ES-I3 (cell line): ENCODE results near the gene KCNJ9.

ENCODE experiments used
- H3K36me3 ChIP-seq: 2 replicates; pipeline ENCODE4 v1.6.1; 2013; ENCODE audit warnings: mild to moderate bottlenecking, low read length, control low read depth, moderate library complexity; ENCODE audit not compliant: insufficient read depth
- H3K4me1 ChIP-seq: 2 replicates; pipeline ENCODE4 v1.6.1; 2013; ENCODE audit warnings: mild to moderate bottlenecking, control low read depth, low read length; ENCODE audit not compliant: insufficient read depth
- H3K9ac ChIP-seq: 2 replicates; pipeline ENCODE4 v1.6.1; 2013; ENCODE audit warnings: low read depth, mild to moderate bottlenecking, low read length, moderate library complexity
- H3K9me3 ChIP-seq: 2 replicates; pipeline ENCODE4 v1.6.1; 2013; ENCODE audit warnings: mild to moderate bottlenecking, low read length, moderate library complexity; ENCODE audit not compliant: control insufficient read depth, insufficient read depth

The KCNJ9 gene

DNA sequence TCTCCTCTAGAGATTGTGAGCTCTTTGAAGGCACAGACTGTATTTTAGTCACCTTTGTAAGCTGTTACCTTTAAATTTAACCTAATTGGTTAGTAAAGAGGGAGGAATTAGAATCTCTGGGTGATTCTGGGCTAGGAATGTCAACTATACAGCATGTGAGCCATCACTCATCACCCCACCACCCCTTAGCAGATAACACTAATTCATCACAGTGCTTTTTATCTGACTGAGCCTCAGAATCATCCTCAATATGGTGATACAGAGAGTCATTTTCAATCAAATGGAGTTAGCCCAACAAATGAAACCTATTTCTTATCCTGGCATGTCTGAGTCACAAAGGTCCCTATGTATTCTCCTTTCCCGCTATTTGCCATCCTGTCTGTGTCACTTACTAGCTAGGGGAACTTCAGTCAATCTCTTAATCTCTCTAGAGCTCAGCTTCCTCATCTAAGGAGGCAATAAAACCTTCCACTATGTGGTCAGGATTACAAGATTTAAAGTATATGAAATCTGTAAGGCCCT is 24.6 kb upstream of the KCNJ9 start:
- Histone ChIP-seq H3K36me3 (no peaks in the 10 kb centered on the region), H3K9me3 (no peaks in the 10 kb centered on the region), H3K9ac (no peak overlapping the region), H3K4me1 (peaks cover 5% of the 10 kb centered on the region)

DNA sequence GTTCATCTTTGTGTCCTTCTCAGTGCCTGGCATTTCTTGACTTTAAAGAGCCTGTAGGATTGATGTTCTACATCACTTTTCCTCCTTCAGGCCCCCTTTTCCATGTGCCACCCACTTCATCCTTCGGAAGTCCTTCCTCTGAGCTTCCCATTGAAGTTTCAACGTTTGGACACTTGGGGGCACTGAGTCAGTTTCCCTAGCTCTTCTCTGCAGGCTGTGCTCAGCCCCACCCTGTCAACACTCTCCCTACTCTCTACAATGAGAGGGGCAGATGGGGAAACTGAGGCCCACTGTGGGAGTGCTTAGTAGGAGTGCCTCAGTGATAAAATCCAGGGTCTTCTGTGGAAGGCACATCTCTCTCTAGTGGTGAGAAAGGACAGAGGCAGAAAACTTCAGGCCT is 23.3 kb upstream of the KCNJ9 start:
- no peak overlapping the region for H3K9ac ChIP-seq
- no peaks in the 10 kb centered on the region for H3K9me3 ChIP-seq
- peaks cover 16% of the 10 kb centered on the region for H3K4me1 ChIP-seq

DNA sequence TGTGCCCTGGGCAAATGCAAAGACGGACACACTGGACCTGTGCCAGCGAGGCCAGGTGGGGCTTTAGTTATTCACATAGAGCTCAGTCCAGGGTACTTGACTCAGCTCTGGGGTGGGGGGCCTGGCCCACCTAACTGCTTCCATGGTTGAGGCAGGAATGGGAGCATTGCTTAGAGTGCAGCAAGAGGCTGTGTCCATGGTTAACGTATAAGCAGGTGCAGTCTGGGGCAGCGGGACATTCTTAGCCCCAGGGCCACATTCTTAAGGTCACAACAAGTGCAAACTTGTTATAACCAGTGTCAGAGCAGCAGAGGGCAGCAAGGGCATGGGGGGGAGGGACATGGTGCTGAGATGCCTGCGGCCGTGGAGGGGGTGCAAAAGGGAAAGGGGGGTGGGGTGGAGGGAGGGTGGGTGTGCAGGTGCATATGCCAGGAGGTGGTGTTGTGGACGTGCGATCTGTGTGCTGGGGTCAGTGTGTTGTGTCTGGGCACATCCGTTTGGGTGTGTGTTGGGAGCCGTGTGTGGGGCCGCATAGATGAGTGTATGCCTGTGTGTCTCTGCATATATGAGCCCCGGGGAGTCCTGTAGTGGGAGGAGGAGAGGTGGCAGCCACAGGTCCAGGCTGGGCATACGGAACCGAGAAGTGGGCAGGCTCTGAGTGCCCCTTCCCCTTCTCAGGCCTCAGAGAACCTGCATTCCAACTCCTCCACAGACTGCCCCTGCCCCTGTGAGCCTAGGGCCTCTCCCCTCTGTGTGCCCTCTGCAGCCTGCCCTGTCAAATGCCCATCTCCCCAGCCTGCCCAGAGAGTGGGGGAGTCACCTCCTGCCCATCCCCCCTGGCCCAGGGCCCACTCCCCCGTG is 19.7 kb upstream of the KCNJ9 start:
- Histone ChIP-seq H3K9ac (no peak overlapping the region), H3K36me3 (no peaks in the 10 kb centered on the region), H3K4me1 (peaks cover 17% of the 10 kb centered on the region), H3K9me3 (no peaks in the 10 kb centered on the region)

More for the DNA sequence above, 23.3 kb upstream of the KCNJ9 start:
- no peaks in the 10 kb centered on the region for H3K36me3 ChIP-seq

DNA sequence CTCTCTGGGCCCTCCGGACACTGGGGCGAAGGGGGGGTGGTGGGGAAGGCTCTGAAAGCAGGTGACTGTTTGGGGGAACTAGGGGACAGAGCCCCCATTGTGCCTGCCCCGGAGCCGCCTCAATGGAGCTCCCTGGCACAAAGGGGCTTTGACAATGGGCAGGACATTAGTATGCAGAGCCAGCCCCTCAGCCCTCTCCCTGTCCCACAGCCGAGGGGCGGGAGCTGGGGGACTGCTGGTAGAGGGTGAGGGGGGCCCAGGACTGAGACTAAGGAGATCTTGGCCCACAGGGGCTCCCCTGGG is 19.2 kb upstream of the KCNJ9 start:
- no peaks in the 10 kb centered on the region for H3K36me3 ChIP-seq
- H3K9ac ChIP-seq = no peak overlapping the region
- peaks cover 22% of the 10 kb centered on the region for H3K4me1 ChIP-seq
- no peaks in the 10 kb centered on the region for H3K9me3 ChIP-seq

DNA sequence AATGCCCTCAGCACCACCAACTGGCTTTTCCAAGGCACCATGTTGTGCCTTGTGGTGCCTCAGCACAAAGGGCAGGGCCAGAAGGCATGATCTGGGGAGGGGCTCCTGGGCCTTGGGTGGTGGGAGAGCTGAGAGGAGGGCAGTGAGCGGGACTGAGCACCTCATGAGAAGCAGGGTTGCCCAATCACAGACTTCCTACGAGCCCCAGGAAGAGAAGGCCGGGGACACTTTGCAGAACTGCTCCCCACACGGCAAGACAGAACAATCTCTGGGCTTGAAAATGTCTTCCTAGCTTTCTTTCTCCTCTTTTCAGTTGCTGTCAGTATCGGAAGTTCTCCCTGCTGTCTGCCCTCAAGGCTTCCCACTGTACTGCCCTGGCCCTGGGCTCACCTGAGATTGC is 18.2 kb upstream of the KCNJ9 start:
- Histone ChIP-seq H3K9ac (no peak overlapping the region), H3K36me3 (no peaks in the 10 kb centered on the region), H3K9me3 (no peaks in the 10 kb centered on the region), H3K4me1 (peaks cover 30% of the 10 kb centered on the region)

DNA sequence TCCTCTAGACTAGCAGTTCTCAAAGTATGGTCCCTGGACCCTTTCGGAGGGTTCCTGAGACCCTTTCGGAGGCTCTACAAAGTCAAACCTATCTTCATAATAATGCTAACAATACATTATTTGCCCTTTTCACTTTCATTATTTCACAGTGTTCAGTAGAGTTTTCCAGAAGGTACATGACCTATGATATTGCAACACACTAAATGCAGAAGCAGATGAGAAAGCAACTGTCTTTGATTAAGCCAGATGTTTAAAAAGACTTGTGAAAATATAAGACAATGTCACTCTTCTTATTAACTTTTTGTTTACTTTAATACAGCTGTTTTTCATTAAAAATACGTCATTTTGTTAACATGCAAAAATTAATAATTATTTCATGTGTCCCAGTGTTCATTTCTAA is 17.2 kb upstream of the KCNJ9 start:
- peaks cover 30% of the 10 kb centered on the region for H3K4me1 ChIP-seq
- no peaks in the 10 kb centered on the region for H3K36me3 ChIP-seq
- H3K9me3 ChIP-seq = no peaks in the 10 kb centered on the region
- no peak overlapping the region for H3K9ac ChIP-seq

DNA sequence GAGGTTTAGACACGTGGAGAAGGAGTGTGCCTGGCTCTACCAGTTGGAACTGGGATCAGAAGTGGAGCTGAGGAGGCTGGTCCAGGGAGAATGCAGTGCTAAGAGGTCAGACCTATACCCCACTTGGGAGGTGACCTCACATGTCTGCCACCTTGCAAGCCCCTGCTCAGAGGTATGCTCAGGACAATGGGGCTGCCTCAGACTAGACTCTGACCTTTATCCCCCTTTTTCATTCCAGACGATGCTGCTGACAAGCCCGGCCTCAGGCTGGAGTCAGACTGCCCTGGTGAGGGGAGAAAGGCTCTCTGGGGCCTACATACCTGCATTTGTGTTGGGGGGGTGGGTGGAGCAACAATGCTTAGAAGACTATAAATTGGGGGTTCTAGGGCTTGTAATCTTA is 16.6 kb upstream of the KCNJ9 start:
- Histone ChIP-seq H3K9me3 (no peaks in the 10 kb centered on the region), H3K9ac (no peak overlapping the region), H3K36me3 (no peaks in the 10 kb centered on the region), H3K4me1 (peaks cover 33% of the 10 kb centered on the region)

DNA sequence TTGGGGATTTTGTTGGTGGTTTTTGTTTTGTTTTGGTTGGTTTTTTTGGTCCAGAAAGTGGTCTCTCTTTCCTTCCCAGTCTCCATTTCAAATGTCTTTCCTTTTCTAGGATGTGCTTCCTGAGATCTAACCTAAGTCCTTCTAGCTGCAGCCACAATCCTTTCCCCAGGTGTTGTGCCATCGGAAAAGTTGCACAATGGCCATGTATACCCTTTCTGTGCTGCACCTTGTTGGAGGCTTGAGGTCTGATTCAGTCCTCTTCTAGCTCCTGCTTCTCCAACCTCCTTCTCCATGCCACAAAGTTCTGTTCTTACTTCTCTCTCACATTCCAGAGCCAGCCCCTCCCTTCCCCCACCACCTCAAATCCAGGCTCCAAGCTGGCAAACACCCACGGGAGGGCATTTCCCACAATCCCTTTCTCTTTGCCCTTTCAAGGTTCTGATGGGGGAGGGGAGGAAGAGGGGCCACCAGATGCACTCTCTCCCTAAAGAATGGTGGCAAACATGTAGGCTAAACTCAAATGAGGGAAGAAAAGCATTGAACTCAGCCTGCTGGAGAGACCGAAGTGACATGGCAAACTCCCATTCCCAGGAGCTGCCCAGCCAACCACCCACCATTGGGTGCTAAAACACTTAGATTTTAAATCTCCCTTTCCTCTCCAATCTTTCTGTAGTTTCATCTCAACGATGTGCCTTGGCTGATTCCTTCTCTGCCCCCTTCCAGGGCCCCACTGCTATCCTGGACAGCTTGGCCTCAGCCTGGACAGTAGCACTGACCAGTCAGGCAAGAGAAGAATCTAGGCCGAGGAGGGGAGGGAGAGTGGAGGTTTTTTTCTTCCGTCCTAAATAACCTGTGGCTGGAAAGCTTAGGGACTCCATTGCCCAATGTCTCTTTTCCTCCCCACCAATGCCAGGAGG is 14.3 kb upstream of the KCNJ9 start:
- Histone ChIP-seq H3K9me3 (no peaks in the 10 kb centered on the region), H3K36me3 (no peaks in the 10 kb centered on the region), H3K9ac (no peak overlapping the region), H3K4me1 (peaks cover 25% of the 10 kb centered on the region)

DNA sequence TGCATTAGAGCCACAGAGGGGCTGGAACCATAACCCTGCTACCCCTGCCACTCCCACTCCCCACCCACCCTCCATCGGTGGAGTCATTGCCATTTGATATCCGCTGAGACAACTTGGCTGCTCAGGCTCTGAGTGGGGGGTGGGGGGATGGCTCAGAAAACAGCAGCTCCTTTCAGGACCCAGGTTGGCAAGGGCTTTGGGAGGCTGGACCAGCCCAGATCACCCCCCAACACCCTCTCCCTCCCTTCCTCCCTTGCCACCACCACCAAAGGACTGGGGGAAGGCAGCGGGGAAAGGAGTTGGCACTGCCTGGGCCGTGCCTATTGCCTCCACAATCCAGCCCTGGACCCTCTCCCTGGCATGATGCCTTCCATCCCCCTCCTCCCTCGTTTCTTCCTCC is 13.1 kb upstream of the KCNJ9 start:
- H3K36me3 ChIP-seq = no peaks in the 10 kb centered on the region
- H3K4me1 ChIP-seq = peaks cover 18% of the 10 kb centered on the region
- H3K9ac ChIP-seq = no peak overlapping the region
- no peaks in the 10 kb centered on the region for H3K9me3 ChIP-seq

DNA sequence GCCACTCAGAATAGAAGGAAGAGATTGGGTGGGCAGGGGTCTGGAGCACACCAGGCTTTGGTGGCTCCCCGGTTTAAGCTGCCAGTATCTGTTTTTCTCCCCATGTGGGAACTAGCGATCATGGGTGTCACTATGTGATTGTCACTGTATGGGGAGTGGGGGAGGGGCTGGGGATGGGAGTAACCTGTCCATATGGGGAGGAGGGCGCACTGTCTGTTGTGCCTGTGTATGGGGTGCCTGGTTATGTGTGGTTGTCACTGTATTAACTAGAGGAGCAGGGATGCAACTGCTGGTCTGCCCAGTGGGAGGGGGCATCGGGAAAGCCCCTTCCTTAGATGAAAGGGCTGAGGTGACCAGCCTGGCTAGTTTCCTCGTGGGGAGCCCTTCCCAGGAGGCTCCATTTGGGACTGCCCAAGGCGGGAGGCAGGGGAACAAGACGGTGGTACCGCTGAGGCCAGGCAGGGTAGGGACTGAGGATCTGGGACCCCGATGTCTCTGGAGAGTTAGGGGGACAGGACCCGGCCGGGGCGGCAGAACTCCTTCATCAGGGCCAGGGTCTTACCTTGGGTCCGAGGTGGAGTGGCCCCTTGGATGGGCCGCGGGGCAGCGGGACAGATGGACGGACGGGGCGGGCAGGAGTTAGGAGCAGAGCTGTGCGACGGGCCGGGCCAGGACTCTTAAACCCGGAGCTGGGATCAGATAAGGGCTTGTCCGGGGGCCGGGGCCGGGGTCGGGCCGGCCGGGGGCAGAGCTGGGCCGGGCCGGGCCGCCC is 11.7 kb upstream of the KCNJ9 start, which contains the start of gene KCNJ10:
Gene KCNJ10 (minus strand): TSS at position 701 of the 772 bp plus-strand sequence. CDS start 27,628 bp downstream, outside the sequence.
- Histone ChIP-seq H3K9me3 (no peaks in the 10 kb centered on the region), H3K36me3 (no peaks in the 10 kb centered on the region), H3K4me1 (peaks cover 18% of the 10 kb centered on the region), H3K9ac (peak within 1 kb of the TSS; percentile 84)

DNA sequence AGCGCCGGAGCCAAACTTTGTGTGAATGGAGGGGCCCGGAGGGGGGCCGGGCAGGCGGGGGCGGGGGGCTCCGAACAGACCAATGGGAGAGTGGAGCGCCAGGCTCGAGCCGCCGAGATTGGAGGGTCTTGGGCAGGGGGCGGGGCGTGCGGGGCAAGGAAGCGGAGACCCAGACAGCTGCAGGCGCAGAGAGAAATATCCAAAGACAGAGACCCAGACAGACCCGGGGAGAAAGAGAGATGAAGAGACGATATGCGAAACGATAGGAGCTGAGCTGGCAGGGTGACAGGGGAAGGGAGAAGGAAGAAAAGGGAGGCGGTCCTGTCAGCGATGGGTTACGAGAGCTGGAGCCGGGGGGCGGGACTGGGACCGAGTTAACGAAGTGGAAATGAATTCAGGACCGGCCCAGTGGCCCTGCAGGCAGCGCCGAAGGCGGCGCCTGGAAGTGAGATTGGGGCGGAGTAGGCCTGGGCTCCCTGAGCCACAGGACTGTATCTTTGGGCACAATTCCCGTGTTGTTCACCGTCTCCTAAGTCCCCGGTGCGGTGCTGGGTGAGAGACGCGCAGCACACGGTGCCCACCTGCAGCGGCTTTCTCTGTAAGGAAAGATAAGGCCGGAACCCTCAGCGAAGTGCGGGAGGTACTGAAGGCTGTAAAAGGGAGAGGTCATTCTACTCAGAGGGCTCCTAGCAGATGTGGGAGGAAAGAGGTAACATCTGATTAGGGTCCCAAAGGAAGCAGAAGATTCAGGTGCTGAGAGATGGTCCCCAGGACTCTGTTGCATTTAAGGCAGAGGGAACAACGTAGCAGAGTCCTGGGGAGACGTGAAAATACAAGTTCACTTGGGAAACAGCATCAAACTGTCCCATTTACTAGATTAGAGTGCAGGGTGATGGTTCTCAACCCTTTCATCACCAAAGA is 10.8 kb upstream of the KCNJ9 start:
- Histone ChIP-seq H3K4me1 (peaks cover 18% of the 10 kb centered on the region), H3K9me3 (no peaks in the 10 kb centered on the region), H3K9ac (peak overlapping the region; percentile 84), H3K36me3 (no peaks in the 10 kb centered on the region)

DNA sequence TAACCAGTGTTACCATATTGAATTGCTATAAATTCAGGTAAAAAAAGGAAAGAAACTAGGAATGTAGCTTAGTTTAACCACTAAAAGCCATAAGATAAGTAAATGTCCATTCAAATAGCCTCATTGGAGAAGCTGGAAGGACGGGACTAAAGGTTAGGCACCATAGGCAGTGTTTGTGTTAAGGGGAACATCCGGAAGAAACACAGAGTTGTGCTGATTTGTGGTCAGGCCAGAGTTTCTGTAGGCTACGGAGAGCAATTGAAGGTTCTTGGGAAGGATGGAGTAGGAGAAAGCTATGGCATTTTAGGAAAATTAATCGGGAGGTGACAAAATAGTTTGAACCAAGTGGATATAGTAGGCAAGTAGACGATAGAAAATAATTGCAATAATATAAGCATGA is 10.0 kb upstream of the KCNJ9 start:
- Histone ChIP-seq H3K9ac (no peak overlapping the region), H3K36me3 (no peaks in the 10 kb centered on the region), H3K4me1 (peaks cover 18% of the 10 kb centered on the region), H3K9me3 (no peaks in the 10 kb centered on the region)

DNA sequence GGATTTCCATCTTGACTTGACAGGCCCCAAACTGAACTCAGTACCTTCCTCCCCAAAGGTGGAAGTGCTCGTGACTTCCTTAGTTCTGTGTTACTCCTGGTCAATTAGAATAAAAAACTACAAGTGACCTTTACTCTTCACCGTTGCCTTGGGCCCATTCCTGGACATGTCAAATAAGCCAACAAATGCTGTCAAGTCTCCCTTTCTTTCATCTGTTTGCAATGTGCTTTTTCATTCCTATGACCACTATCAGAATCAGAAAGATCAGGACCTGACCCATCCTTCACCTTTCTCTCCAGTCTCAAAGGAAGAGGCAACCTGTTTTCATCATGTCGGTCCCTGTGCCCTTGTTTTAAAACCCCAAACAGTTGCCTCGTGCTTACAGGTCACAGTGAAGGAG is 6.5 kb upstream of the KCNJ9 start:
- H3K9me3 ChIP-seq = no peaks in the 10 kb centered on the region
- no peaks in the 10 kb centered on the region; the same call in 1 of the 2 replicates for H3K4me1 ChIP-seq
- H3K36me3 ChIP-seq = no peaks in the 10 kb centered on the region
- no peak overlapping the region for H3K9ac ChIP-seq
